Endothelial cell (in vitro differentiated cells): Measurements from ENCODE around the gene VAV2. TPM values are rescaled to one million over a fixed set of nuclear protein-coding genes. Genes with fewer than 3 reads are reported as not detected.

Experiments
- DNase-seq: peaks from one replicate; pipeline ENCODE4 v3.0.0; 2021; ENCODE audit warnings: low spot score
- H3K27ac Mint-ChIP-seq: one replicate; pipeline ENCODE4 v1.8.0; 2021; ENCODE audit warnings: mixed read lengths, inconsistent platforms; ENCODE audit not compliant: unreplicated experiment
- H3K27me3 Mint-ChIP-seq: one replicate; pipeline ENCODE4 v1.8.0; 2021; ENCODE audit warnings: mild to moderate bottlenecking, moderate library complexity, mixed read lengths, inconsistent platforms; ENCODE audit not compliant: unreplicated experiment
- H3K36me3 Mint-ChIP-seq: one replicate; pipeline ENCODE4 v1.8.0; 2021; ENCODE audit warnings: mild to moderate bottlenecking, low read depth, mixed read lengths, inconsistent platforms; ENCODE audit not compliant: unreplicated experiment
- H3K4me1 Mint-ChIP-seq: one replicate; pipeline ENCODE4 v1.8.0; 2021; ENCODE audit warnings: mild to moderate bottlenecking, mixed read lengths, inconsistent platforms; ENCODE audit not compliant: unreplicated experiment
- H3K4me3 Mint-ChIP-seq: one replicate; pipeline ENCODE4 v1.8.0; 2021; ENCODE audit warnings: mild to moderate bottlenecking, mixed read lengths, inconsistent platforms; ENCODE audit not compliant: unreplicated experiment
- H3K9me3 Mint-ChIP-seq: one replicate; pipeline ENCODE4 v1.8.0; 2021; ENCODE audit warnings: mixed read lengths, inconsistent platforms; ENCODE audit not compliant: unreplicated experiment
- CTCF ChIP-seq: fragments of 200-600 bp; sonication (generic); IDR thresholded peaks from one replicate; pipeline ENCODE4 v1.5.0; 2021; ENCODE audit warnings: antibody characterized with exemption; ENCODE audit not compliant: unreplicated experiment
- long read RNA-seq: library from polyadenylated mRNA; unstranded; transcript quantifications from one replicate; pipeline ENCODE4 v2.0.0, GENCODE V29; 2020; ENCODE audit not compliant: unreplicated experiment
- total RNA-seq: library from RNA; stranded (reverse); fragmentation: NEBNext Ultra II Directional; extraction: Animal tissue kit (Norgen Biotek cat#: 25700); gene quantifications from one replicate; pipeline ENCODE4 v1.2.1, GENCODE V29; 2021; ENCODE audit not compliant: unreplicated experiment

Gene VAV2
- total RNA-seq: 27.2 TPM
- long read RNA-seq, partial matches to known transcripts: 0 of 1 reads
- long read RNA-seq, other reads (novel, unspliced or antisense): 1 of 1 reads

DNA sequence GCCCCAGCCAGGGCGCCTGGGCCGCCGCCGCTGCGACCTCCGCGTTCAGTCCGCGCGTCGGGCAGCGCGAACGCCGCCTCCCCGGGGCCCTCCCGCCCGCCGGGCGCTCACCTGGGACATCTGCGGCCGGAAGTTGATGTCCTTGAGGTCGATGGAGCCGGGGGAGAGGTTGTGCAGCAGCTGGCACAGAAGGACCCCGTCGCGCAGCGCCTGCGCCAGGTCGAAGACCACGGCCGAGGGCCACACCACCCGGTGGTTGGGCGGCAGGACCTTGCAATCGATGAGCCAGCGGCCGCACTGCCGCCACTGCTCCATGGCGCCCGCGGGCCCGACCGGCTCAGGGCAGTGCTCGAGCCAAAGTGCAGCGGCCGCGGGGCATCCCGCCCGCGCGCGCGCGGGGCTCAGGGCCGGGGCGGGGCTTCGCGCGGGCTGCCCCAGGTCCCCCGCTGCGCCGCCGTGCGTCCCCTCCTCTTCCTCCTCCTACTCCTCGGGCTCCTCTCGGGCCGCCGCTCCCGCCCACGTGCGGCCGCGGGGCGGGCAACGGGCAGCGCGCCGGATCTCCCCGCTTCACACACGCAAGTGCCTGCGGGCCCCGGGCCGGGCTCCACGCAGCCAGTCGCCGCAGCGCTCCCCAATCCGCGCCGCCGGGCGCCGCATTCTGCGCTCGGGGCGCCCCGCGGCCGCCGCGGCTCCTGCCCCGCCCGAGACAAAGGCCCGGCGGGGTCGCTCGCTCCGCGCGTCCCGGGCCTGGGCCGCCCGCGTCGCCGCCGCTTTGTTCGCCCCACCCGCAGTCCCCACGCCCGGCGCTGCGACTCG, at the start of gene VAV2:
TSS of gene VAV2 (minus strand) at position 361 of the 816 bp plus-strand sequence. CDS start at position 315, 46 bp downstream.
- peak within 1 kb of the TSS; percentile 89 for H3K4me3 Mint-ChIP-seq
- peaks cover 5% of the 10 kb centered on the region for H3K27me3 Mint-ChIP-seq
- no peaks in the 10 kb centered on the region for H3K9me3 Mint-ChIP-seq
- DNase-seq: peak; percentile 62
- no peak within 1 kb of the TSS for H3K27ac Mint-ChIP-seq
- TF ChIP-seq CTCF: no peak
- no peaks in the 10 kb centered on the region for H3K4me1 Mint-ChIP-seq
- no peaks in the 10 kb centered on the region for H3K36me3 Mint-ChIP-seq

- no peaks in the 10 kb centered on the region for H3K9me3 Mint-ChIP-seq
- no peak for DNase-seq
- peaks cover 43% of the 10 kb centered on the region for H3K36me3 Mint-ChIP-seq
- H3K27me3 Mint-ChIP-seq: peaks cover 9% of the 10 kb centered on the region
- H3K4me3 Mint-ChIP-seq: no peak overlapping the region
- no peak overlapping the region for H3K27ac Mint-ChIP-seq
- H3K4me1 Mint-ChIP-seq: no peaks in the 10 kb centered on the region
- no peak for TF ChIP-seq CTCF
Measured at GRCh38 chr9:134041649-134041962, 49.5 kb upstream of the VAV2 start.

DNA sequence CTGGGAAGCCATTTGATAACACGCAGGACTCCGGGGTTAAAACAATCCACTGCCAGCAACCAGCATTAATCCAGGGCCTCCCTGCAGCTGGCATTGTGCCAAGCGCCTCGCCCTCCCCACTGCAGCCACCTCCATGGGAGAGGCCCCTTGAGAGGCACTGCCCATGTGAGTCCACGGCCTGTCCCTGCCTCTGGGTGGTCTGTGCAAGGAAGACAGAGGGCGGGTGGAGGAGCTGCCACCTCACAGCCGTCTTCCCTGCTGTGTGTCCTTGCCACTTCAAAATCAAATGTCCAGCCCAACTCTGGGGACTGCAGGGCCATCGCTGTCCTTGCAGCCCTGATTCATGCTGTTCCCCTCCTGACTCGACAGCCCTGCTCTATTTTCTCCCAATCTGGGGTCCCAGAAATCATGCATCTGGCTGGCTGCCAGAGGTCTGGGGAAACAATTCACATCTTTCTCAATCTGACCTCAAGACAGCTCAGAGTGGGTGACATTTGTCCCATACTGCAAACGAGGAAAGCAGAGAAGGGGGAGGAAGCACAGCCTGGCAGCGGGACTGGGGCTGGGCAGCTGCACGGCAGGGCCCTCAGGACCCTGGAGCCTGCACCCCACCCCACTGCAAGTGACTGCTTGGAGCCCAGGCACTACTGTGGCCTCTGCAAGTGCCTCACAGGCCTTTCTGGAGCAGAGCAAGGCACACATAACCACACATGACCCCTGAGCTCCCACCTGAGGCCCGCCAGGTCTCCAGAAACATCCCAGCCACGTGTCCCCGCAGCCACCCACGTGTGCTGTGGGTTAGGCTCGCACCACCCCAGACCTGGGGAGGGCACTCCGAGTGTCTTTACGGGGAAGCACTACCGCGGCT, 48.9 kb upstream of the VAV2 start:
- no peak for DNase-seq
- no peaks in the 10 kb centered on the region for H3K4me1 Mint-ChIP-seq
- TF ChIP-seq CTCF: no peak
- peaks cover 7% of the 10 kb centered on the region for H3K27me3 Mint-ChIP-seq
- no peak overlapping the region for H3K27ac Mint-ChIP-seq
- H3K36me3 Mint-ChIP-seq: peaks cover 46% of the 10 kb centered on the region
- H3K9me3 Mint-ChIP-seq: no peaks in the 10 kb centered on the region
- H3K4me3 Mint-ChIP-seq: no peak overlapping the region

- Mint-ChIP-seq H3K36me3 (peaks cover 46% of the 10 kb centered on the region), H3K27ac (no peak overlapping the region), H3K27me3 (peaks cover 7% of the 10 kb centered on the region), H3K4me1 (no peaks in the 10 kb centered on the region), H3K4me3 (no peak overlapping the region), H3K9me3 (no peaks in the 10 kb centered on the region)
- no peak for DNase-seq
- TF ChIP-seq CTCF: no peak
Measured at GRCh38 chr9:134040176-134040565, 48.0 kb upstream of the VAV2 start.
